22Rv1 (cell line): ENCODE data around the gene IGSF8.

ENCODE experiments used
- H3K27ac ChIP-seq: fragments of 450-650 bp; 2 replicates; pipeline ENCODE4 v1.5.1; 2017
- CTCF ChIP-seq: fragments of 450-650 bp; IDR thresholded peaks from 2 replicates; pipeline ENCODE4 v1.5.1; 2017; ENCODE audit warnings: mild to moderate bottlenecking
- ZFX ChIP-seq: fragments of 450-650 bp; IDR thresholded peaks from 2 replicates; pipeline ENCODE4 v1.6.1; 2017; ENCODE audit warnings: antibody characterized with exemption, borderline replicate concordance

Gene IGSF8

GRCh38 chr1:160097911-160098851, at the start of gene IGSF8:
Gene IGSF8, minus strand, starts transcription at chr1:160098619. Its CDS starts 147 bp downstream, at chr1:160098472.
- peak within 1 kb of the TSS; percentile 44 for H3K27ac ChIP-seq
- no peak for TF ChIP-seq CTCF
- no peak for TF ChIP-seq ZFX

GRCh38 chr1:160148121-160148520, 49.7 kb upstream of the IGSF8 start:
- H3K27ac ChIP-seq: no peak overlapping the region
- TF ChIP-seq ZFX: no peak
- no peak for TF ChIP-seq CTCF

GRCh38 chr1:160146107-160146506, 47.7 kb upstream of the IGSF8 start:
- H3K27ac ChIP-seq: no peak overlapping the region
- no peak for TF ChIP-seq CTCF
- TF ChIP-seq ZFX: no peak

- TF ChIP-seq CTCF (no peak), ZFX (no peak)
These were observed 46.5 kb upstream of the IGSF8 start for GRCh38 chr1:160144921-160145320.

GRCh38 chr1:160143695-160144094, 45.3 kb upstream of the IGSF8 start:
- no peak overlapping the region for H3K27ac ChIP-seq
- TF ChIP-seq ZFX (no peak), CTCF (no peak)

More at GRCh38 chr1:160144921-160145320, 46.5 kb upstream of the IGSF8 start:
- no peak overlapping the region for H3K27ac ChIP-seq

- no peak for TF ChIP-seq ZFX
- H3K27ac ChIP-seq: no peak overlapping the region
These were observed 41.4 kb upstream of the IGSF8 start for GRCh38 chr1:160139840-160140239.

- no peak overlapping the region for H3K27ac ChIP-seq
- no peak for TF ChIP-seq ZFX
- no peak for TF ChIP-seq CTCF
These were observed 38.9 kb upstream of the IGSF8 start for GRCh38 chr1:160137216-160137862.
